Stimulated activated CD4-positive, alpha-beta T cell treated with anti-CD3 and anti-CD28 coated beads, Interleukin-1b, Interleukin-23, amount 100 ng/mL, for 1 hour (primary cell): ENCODE results near the gene ZNF746.
A peak's percentile ranks its signal among the peaks of the same experiment; 100 is the strongest.

Experiments
- DNase-seq, 2 donors: peaks; one replicate each; pipeline ENCODE4 v3.0.0-alpha.2; 2020; ENCODE audit warnings: low read depth in 2 of 2

ZNF746 gene

DNA sequence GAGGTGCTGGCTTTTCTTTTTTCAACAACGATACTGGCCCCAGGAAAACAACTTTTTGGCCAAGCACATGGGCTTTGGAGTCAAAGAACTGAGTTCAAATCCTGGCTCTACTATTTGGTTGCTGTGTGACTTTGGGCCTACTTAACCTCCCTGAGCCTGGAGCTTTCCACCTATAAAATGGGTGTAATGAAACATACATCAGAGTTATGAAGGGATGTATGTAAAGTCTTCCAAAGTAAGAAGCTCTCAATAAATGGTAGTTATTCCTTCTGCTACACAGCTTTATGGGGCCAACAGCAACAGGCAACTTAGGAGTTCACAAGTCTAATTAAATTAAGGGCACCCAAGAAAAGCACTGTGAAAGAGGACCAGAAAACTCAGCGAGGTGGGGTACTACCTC, 69.7 kb downstream of the ZNF746 start:
- DNase-seq: no peak

DNA sequence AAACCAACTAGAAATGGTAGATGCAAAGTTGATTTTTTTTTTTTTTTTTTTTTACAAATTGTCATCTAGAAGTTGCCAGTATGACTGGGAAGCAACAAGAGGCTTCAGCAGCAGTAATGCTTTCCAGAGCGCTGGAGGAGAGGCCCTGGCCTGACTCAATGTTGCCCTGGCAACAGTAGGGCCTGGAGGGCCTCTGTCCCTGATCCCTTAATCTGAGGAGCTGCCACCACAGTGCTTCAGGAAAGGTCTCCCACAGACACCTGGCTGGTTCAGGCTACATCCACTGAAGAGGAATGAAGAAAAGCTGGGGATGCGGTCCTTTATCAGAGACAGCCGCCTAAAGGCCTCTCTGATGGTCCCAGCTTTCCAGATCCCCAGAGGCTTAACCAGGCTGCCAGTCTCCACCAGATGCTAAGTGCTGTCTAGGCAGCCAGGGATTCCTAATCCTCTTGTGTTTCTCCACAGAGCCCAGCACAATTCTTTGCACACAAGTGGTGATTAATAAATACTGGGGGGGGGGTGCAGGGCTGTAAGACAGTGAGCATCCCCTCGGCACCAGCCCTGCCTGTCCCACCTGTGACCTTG, 70.4 kb downstream of the ZNF746 start:
- no peak for DNase-seq

DNA sequence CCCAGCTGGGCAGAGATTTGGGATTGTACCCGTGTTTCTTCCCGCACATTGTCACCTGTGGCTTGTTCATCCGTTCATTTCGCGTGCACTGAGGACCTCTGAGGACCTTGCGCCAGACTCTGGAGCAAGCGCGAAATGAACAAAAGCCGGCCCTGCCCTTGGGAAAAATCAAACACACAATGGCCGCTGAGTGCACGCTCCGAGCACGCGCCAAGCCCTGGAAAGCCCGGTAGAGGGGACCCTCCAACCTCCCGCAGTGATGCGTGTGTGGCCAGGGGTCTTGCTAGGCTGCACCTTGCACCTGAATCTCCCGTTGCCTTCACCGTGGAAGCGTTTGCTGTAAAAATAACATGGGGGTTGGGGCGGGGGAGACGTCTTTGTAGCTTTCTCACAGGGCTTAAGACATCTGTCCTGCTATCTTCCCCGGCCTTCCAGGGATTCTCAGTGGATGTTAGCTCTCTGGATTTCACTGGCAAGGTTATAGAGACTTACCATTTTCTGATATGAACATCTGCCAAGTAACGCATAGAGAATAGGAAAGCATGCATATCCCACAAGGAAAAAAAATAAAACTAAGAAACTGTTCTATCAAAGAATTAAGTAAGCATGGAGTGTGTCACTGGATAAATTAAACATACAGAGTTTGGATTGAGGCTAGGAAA, 74.0 kb downstream of the ZNF746 start:
- DNase-seq: no peak

DNA sequence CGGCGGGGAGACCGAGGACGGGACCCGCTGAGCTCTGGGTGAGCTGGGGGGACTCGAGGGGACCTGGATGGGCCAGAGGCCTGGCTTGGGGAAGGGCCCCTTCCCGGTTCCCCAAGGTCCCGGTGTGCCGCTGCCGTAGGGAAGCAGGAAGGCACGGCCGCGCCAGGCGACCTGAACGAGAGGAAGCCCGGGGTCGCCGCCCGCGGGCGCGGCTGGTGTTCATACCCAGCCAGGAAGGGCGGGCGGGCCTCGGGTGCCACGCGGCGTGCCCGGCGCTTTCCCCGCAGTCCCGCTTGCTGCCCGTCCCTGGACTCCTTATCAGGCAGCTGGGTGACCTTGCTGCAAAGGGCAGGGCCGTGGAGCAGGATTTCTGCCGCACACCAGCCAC, 74.7 kb downstream of the ZNF746 start:
- DNase-seq: peak in 1 of 2 donors; percentile 17
